Activated T-cell treated with anti-CD3 and anti-CD28 coated beads for 24 hours (primary cell): ENCODE results near the gene ABAT.
"Not testable (repeated sequence)": the region's sequence is repeated elsewhere in the genome, so short reads cannot be mapped to it uniquely, and the experiment has no call there.

Experiments
- DNase-seq: peaks from one replicate; pipeline ENCODE4 v3.0.0-alpha.2; 2020; ENCODE audit warnings: low read depth

The ABAT gene

GRCh38 chr16:8742068-8742467 is 67.7 kb downstream of the ABAT start:
- no peak for DNase-seq

- not testable (repeated sequence) for DNase-seq
These were observed 74.5 kb downstream of the ABAT start for GRCh38 chr16:8748944-8749343.

GRCh38 chr16:8751481-8752311 is 77.3 kb downstream of the ABAT start:
- DNase-seq, result no peak

GRCh38 chr16:8752706-8753105 is 78.3 kb downstream of the ABAT start:
- no peak for DNase-seq

GRCh38 chr16:8753416-8754054 is 79.1 kb downstream of the ABAT start:
- DNase-seq, result no peak

GRCh38 chr16:8756755-8757154 is 82.3 kb downstream of the ABAT start:
- DNase-seq, result no peak

GRCh38 chr16:8758022-8758421 is 83.6 kb downstream of the ABAT start:
- DNase-seq, result no peak

GRCh38 chr16:8760021-8760420 is 85.6 kb downstream of the ABAT start:
- no peak for DNase-seq

GRCh38 chr16:8761078-8761477 is 86.7 kb downstream of the ABAT start:
- DNase-seq, result no peak

GRCh38 chr16:8762254-8762653 is 87.8 kb downstream of the ABAT start:
- no peak for DNase-seq

- no peak for DNase-seq
These were observed 88.7 kb downstream of the ABAT start for GRCh38 chr16:8763083-8763482.

- no peak for DNase-seq
These were observed 89.5 kb downstream of the ABAT start for GRCh38 chr16:8763899-8764298.

GRCh38 chr16:8764525-8765250 is 90.3 kb downstream of the ABAT start:
- DNase-seq, result no peak

- no peak for DNase-seq
These were observed 92.8 kb downstream of the ABAT start for GRCh38 chr16:8767176-8767575.

GRCh38 chr16:8768283-8768682 is 93.9 kb downstream of the ABAT start:
- no peak for DNase-seq

GRCh38 chr16:8768692-8769091 is 94.3 kb downstream of the ABAT start:
- DNase-seq, result no peak

GRCh38 chr16:8773537-8773936 is 99.1 kb downstream of the ABAT start:
- DNase-seq, result no peak

GRCh38 chr16:8774208-8774607 is 99.8 kb downstream of the ABAT start:
- DNase-seq, result no peak

- DNase-seq, result no peak
These were observed 100.9 kb downstream of the ABAT start for GRCh38 chr16:8775359-8775758.

GRCh38 chr16:8776129-8776584 is 101.7 kb downstream of the ABAT start:
- DNase-seq, result no peak

GRCh38 chr16:8777217-8777616 is 102.8 kb downstream of the ABAT start:
- DNase-seq, result no peak

- no peak for DNase-seq
These were observed 107.4 kb downstream of the ABAT start for GRCh38 chr16:8781797-8782196.

GRCh38 chr16:8782673-8783072 is 108.3 kb downstream of the ABAT start:
- DNase-seq, result no peak
